HEK293 (cell line): Measurements from ENCODE around the gene CTPS2.

ENCODE experiments used
- ZNF239 ChIP-seq: fragments of 450-650 bp; formaldehyde crosslinking; IDR thresholded peaks from 2 replicates; pipeline ENCODE4 v1.5.1; 2016; ENCODE audit warnings: missing biosample characterization, missing genetic modification characterization
- ZNF530 ChIP-seq: fragments of 450-650 bp; formaldehyde crosslinking; IDR thresholded peaks from 2 replicates; pipeline ENCODE4 v1.5.1; 2016; ENCODE audit warnings: low read depth, missing biosample characterization, missing genetic modification characterization

GRCh38 chrX:16586377-16587112, 125.9 kb downstream of the CTPS2 start:
- TF ChIP-seq ZNF239 (tag by site-specific recombination) (no peak), ZNF530 (tag by site-specific recombination) (no peak)
